Panc1 (cell line): ENCODE results near the gene UBE2J1. TPM values are rescaled to one million over a fixed set of nuclear protein-coding genes. Genes with fewer than 3 reads are reported as not detected.

Experiments used
- ATAC-seq: fragments of 200-7000 bp; cut with Tn5 transposase; 2 replicates; pipeline ENCODE4 v1.9.1; 2020; ENCODE audit warnings: mild to moderate bottlenecking, moderate library complexity
- BruUV-seq: library from RNA; stranded (reverse); fragments of 400-500 nt; replicated peaks from 2 replicates; lab custom pipeline; 2021; lab: Mats Ljungman, UMichigan
- CTCF ChIA-PET: fragments of 300-600 bp; sonication (Branson Sonifier 250); formaldehyde crosslinking; loops from one replicate; lab custom pipeline; 2022; ENCODE audit warnings: antibody characterized with exemption; lab: Charles Lee
- POLR2A ChIA-PET: fragments of 300-600 bp; sonication (Branson Sonifier 250); formaldehyde crosslinking; loops from one replicate; lab custom pipeline; 2022; ENCODE audit warnings: antibody characterized with exemption; lab: Charles Lee
- DNase-seq: peaks from one replicate; pipeline ENCODE4 v3.0.0-alpha.2; 2010; ENCODE audit warnings: low read depth, low spot score
- H3K27ac ChIP-seq: 2 replicates; pipeline ENCODE4 v1.5.1; 2011; ENCODE audit warnings: mild to moderate bottlenecking, low read length, inconsistent platforms
- H3K27me3 ChIP-seq: fragments of 200-500 bp; sonication (Bioruptor generic); 2 replicates; pipeline ENCODE4 v1.6.0; 2014; ENCODE audit warnings: low read length, inconsistent platforms; ENCODE audit not compliant: control insufficient read depth, insufficient read depth
- H3K36me3 ChIP-seq: fragments of 200-500 bp; sonication (Bioruptor generic); 2 replicates; pipeline ENCODE4 v1.5.1; 2014; ENCODE audit warnings: inconsistent platforms, mild to moderate bottlenecking, low read length, moderate library complexity; ENCODE audit not compliant: control insufficient read depth, insufficient read depth
- H3K4me1 ChIP-seq: 2 replicates; pipeline ENCODE4 v1.5.1; 2011; ENCODE audit warnings: inconsistent platforms, mild to moderate bottlenecking, low read length, moderate library complexity; ENCODE audit not compliant: control insufficient read depth, insufficient read depth
- H3K4me3 ChIP-seq, 2 experiments: 2 replicates each; pipeline ENCODE4 v1.5.1; 2011 to 2012; ENCODE audit warnings: low read depth in 2 of 2, low read length in 2 of 2, mild to moderate bottlenecking in 2 of 2, inconsistent platforms in 1 of 2, moderate library complexity in 1 of 2
- H3K9me3 ChIP-seq: fragments of 200-500 bp; sonication (Bioruptor generic); 2 replicates; pipeline ENCODE4 v1.5.1; 2014; ENCODE audit warnings: low read depth, mild to moderate bottlenecking, inconsistent platforms, low read length, moderate library complexity; ENCODE audit not compliant: control insufficient read depth, insufficient read depth
- CTCF ChIP-seq: fragments of 450-650 bp; IDR thresholded peaks from 2 replicates; pipeline ENCODE4 v1.5.1; 2017; ENCODE audit warnings: mild to moderate bottlenecking
- POLR2AphosphoS5 ChIP-seq: IDR thresholded peaks from 2 replicates; pipeline ENCODE4 v1.6.1; 2012; ENCODE audit warnings: mild to moderate bottlenecking, low read depth, low read length, moderate library complexity
- REST ChIP-seq, 2 experiments: IDR thresholded peaks; 2 replicates each; pipeline ENCODE4 v1.6.1; 2011 to 2012; ENCODE audit warnings: low read depth in 2 of 2, control low read depth in 1 of 2, low read length in 1 of 2, mild to moderate bottlenecking in 1 of 2, moderate library complexity in 1 of 2; ENCODE audit not compliant: insufficient read depth in 1 of 2
- SIN3A ChIP-seq: IDR thresholded peaks from 2 replicates; pipeline ENCODE4 v1.6.1; 2012; ENCODE audit warnings: low read depth, mild to moderate bottlenecking, low read length, moderate library complexity, borderline replicate concordance; ENCODE audit not compliant: insufficient read depth
- TCF7L2 ChIP-seq: IDR thresholded peaks from 2 replicates; pipeline ENCODE4 v1.6.1; 2011; ENCODE audit warnings: mild to moderate bottlenecking, low read depth, low read length, inconsistent platforms
- in situ Hi-C: cut with HindIII; loops from 2 replicates; pipeline ENCODE4 v1.10.0; 2016; ENCODE audit warnings: low sequenced_read_pairs, low pct_unique_long_range_greater_than_20kb
- intact Hi-C: fragments of 100-400 bp; cut with micrococcal nuclease; formaldehyde crosslinking; loops from one replicate; pipeline ENCODE4 v1.10.0; 2022; ENCODE audit not compliant: unreplicated experiment
- total RNA-seq: library from RNA; stranded (reverse); gene quantifications from one replicate; pipeline ENCODE4 v1.2.1, GENCODE V29; 2021; ENCODE audit not compliant: unreplicated experiment

UBE2J1 gene
- total RNA-seq, 1 experiment from 2014 or later, result 30.5 TPM

- in situ Hi-C loops (no loop called here), intact Hi-C loops (no loop called here)
- no peak for TF ChIP-seq TCF7L2
- no peak for TF ChIP-seq CTCF
- no peak for TF ChIP-seq POLR2AphosphoS5
- no peak for TF ChIP-seq REST (IDR thresholded peaks at IDR 0.05; ENCODE audit: insufficient read depth in 1 of 2, low read depth in 2 of 2, low read length in 1 of 2)
- TF ChIP-seq SIN3A, result no peak
- no peak overlapping the region for H3K4me3 ChIP-seq
- no peaks in the 10 kb centered on the region for H3K9me3 ChIP-seq
- no peaks in the 10 kb centered on the region for H3K36me3 ChIP-seq
- CTCF ChIA-PET, result interaction anchor here (0.5 kb wide), 1 partner anchor 25 kb away, joined by 9 read pairs; no protein-coding TSS in a partner anchor
- no peaks in the 10 kb centered on the region for H3K4me1 ChIP-seq
- ATAC-seq, result no peak
- no peak for DNase-seq
- H3K27ac ChIP-seq, result no peak overlapping the region
- no peaks in the 10 kb centered on the region for H3K27me3 ChIP-seq
- no TSS peak for BruUV-seq
- POLR2A ChIA-PET, result no interaction called here
These were observed 41.1 kb upstream of the UBE2J1 start for GRCh38 chr6:89393659-89394058.

GRCh38 chr6:89392823-89393222, 40.3 kb upstream of the UBE2J1 start:
- Histone ChIP-seq H3K27ac (no peak overlapping the region), H3K4me3 (no peak overlapping the region), H3K4me1 (no peaks in the 10 kb centered on the region), H3K9me3 (no peaks in the 10 kb centered on the region), H3K36me3 (no peaks in the 10 kb centered on the region), H3K27me3 (no peaks in the 10 kb centered on the region)
- DNase-seq (no peak), ATAC-seq (no peak)
- no TSS peak for BruUV-seq
- ChIA-PET CTCF (no interaction called here), POLR2A (interaction anchor here (0.6 kb wide), 1 partner anchor 25 kb away, joined by 4 read pairs; no protein-coding TSS in a partner anchor)
- TF ChIP-seq CTCF, result no peak
- TF ChIP-seq TCF7L2, result no peak
- no peak for TF ChIP-seq REST (IDR thresholded peaks at IDR 0.05; ENCODE audit: insufficient read depth in 1 of 2, low read depth in 2 of 2, low read length in 1 of 2)
- no peak for TF ChIP-seq SIN3A
- TF ChIP-seq POLR2AphosphoS5, result no peak
- in situ Hi-C loops (no loop called here), intact Hi-C loops (no loop called here)
